NCI-H345 treated with DMSO at 0.1 percent for 48 hours (cell line): ENCODE measurements around the gene UCKL1.
"Not testable (repeated sequence)": the region's sequence is repeated elsewhere in the genome, so short reads cannot be mapped to it uniquely, and the experiment has no call there.

Source experiments
- DNase-seq: peaks from one replicate; lab custom pipeline; 2025; ENCODE audit not compliant: unreplicated experiment; lab: John Stamatoyannopoulos, UW

UCKL1 gene

GRCh38 chr20:63955827-63956663, at the start of gene UCKL1:
Gene UCKL1, minus strand, starts transcription at chr20:63956416. Its CDS starts 44 bp downstream, at chr20:63956372.
- peak; percentile 89 for DNase-seq

- no peak for DNase-seq
These were observed 49.2 kb upstream of the UCKL1 start for GRCh38 chr20:64005394-64005793.

GRCh38 chr20:64003960-64004725, 47.9 kb upstream of the UCKL1 start:
- no peak for DNase-seq

- no peak for DNase-seq
These were observed 45.4 kb upstream of the UCKL1 start for GRCh38 chr20:64001607-64002011.

- DNase-seq: no peak
These were observed 44.7 kb upstream of the UCKL1 start for GRCh38 chr20:64000906-64001305.

- no peak for DNase-seq
These were observed 26.7 kb upstream of the UCKL1 start for GRCh38 chr20:63982937-63983336.

- DNase-seq: peak; percentile 98
These were observed 24.9 kb upstream of the UCKL1 start, which contains the start of gene PRPF6 for GRCh38 chr20:63980806-63981728. Gene PRPF6, plus strand, starts transcription at chr20:63981132. Its CDS starts 114 bp downstream, at chr20:63981246.

- no peak for DNase-seq
These were observed 24.1 kb upstream of the UCKL1 start for GRCh38 chr20:63980317-63980805.

GRCh38 chr20:63979557-63980316, 23.5 kb upstream of the UCKL1 start, which contains the start of gene SAMD10:
Gene SAMD10, minus strand, starts transcription at chr20:63979642. Its CDS starts 175 bp downstream, at chr20:63979467.
- DNase-seq: peak; percentile 79

GRCh38 chr20:63979229-63979556, 23.0 kb upstream of the UCKL1 start:
- no peak for DNase-seq

GRCh38 chr20:63978319-63979228, 22.4 kb upstream of the UCKL1 start:
- no peak for DNase-seq

GRCh38 chr20:63977739-63978276, 21.6 kb upstream of the UCKL1 start:
- no peak for DNase-seq

GRCh38 chr20:63976980-63977738, 20.9 kb upstream of the UCKL1 start:
- no peak for DNase-seq

GRCh38 chr20:63976511-63976910, 20.3 kb upstream of the UCKL1 start:
- DNase-seq: not testable (repeated sequence)

GRCh38 chr20:63974402-63975200, 18.4 kb upstream of the UCKL1 start:
- peak; percentile 99 for DNase-seq

GRCh38 chr20:63973636-63974401, 17.6 kb upstream of the UCKL1 start:
- DNase-seq: peak; percentile 59

- no peak for DNase-seq
These were observed 16.9 kb upstream of the UCKL1 start for GRCh38 chr20:63973160-63973479.
